Measurements from ENCODE around the gene ZNF530.
A peak's percentile ranks its signal among the peaks of the same experiment; 100 is the strongest.

Gene ZNF530

GRCh38 chr19:57599761-57600383, at the start of gene ZNF530:
Gene ZNF530, plus strand, starts transcription at chr19:57599885. Its CDS starts 4,461 bp downstream, at chr19:57604346.
- peak; percentile 62 for DNase-seq

DNA sequence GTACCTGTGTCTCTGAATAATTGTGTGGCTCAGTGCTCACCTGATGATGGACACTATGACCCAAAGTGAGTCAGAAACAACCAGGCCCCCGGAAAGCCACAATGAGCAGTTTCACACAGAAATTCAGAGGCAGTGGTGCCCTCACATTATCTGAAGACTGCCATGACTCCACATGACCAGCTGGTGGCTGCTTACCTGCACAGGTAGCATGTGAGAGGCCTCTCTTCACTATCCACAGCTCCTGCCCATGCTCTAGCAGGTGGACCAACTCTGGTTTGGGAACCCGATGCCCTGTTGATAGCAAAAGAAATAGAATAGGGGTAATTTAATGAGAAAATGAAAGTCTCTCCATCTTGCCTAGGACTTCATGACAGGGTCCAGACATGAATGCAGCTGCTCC, 47.3 kb upstream of the ZNF530 start:
- no peak for DNase-seq

- DNase-seq = no peak
These were observed 42.0 kb upstream of the ZNF530 start for GRCh38 chr19:57557659-57558058.

- no peak for DNase-seq
These were observed 41.2 kb upstream of the ZNF530 start for GRCh38 chr19:57558525-57558924.

- no peak for DNase-seq
These were observed 40.7 kb upstream of the ZNF530 start for GRCh38 chr19:57559008-57559403.

DNA sequence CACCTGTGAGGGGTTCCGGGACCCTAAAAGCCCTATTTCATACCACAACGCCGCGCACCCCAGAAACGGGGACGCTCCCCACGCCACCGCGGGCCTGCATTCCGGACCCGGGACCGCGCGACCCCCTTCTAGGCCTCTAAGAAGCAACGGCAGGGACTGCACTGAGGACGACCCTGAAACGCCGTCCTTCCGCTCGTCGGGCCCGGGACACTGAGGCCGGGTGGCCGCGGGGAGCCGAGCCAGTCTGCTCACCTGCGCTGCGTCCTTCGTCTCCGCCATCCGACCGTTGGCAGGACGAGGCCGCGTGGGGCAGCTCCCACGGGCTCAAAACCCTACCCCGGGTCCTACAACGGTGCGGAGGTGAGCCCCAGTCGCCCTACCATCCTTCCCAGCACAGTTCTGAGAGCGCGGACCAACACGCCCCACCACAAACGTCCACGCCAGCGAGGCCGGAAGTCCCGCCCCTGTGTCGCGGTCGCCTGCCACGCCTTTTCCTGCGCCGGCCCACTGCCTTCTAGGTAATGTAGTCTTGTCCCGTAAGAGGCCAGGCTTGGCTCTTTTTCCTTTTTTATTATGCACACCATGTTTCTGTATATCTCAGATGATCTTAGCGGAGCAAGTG, 40.2 kb upstream of the ZNF530 start, which contains the start of gene ZNF550:
TSS of gene ZNF550 (minus strand) at position 460 of the 622 bp plus-strand sequence. CDS start at position 279, 181 bp downstream.
- DNase-seq = peak; percentile 57

- DNase-seq = no peak
These were observed 39.6 kb upstream of the ZNF530 start for GRCh38 chr19:57560049-57560491.

DNA sequence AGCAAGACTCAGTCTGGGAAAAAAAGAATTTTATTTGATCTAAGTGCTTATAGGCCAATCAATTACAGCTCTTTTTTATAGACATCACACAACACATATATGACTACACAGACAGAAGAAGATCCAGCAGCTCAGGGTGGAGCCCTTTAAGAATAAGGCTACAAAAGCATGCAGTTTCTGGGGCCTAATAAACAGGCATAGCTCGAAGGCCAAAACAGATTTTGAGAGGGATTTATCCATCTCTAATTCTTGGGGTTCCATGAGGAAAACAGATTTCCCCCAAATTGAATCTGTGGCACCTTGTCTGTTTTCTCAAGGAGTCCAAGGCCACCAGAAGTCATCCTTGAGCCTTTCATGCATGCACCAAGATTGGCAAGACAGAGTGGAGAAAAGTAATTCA, 36.1 kb upstream of the ZNF530 start:
- no peak for DNase-seq

- DNase-seq = no peak
These were observed 33.1 kb upstream of the ZNF530 start for GRCh38 chr19:57566396-57567265.

DNA sequence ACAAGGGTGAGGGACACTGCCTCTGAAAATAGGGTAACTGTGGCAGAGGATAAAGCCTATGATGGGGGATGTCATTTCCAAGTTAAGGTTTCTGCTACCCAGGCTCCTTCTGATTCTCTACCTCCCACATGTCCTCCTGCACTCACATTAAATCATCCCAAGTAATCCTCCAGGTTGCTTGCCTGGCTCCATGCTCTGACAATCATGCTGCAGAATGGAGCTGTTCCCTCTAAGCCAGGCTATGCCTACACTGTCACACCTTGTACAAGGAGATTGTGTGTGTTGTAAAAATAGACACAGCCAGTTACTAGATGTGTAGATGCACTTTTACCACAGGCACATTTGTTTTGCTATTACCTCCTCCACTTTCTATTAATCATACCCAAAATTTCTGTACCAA, 29.0 kb upstream of the ZNF530 start:
- DNase-seq = no peak

DNA sequence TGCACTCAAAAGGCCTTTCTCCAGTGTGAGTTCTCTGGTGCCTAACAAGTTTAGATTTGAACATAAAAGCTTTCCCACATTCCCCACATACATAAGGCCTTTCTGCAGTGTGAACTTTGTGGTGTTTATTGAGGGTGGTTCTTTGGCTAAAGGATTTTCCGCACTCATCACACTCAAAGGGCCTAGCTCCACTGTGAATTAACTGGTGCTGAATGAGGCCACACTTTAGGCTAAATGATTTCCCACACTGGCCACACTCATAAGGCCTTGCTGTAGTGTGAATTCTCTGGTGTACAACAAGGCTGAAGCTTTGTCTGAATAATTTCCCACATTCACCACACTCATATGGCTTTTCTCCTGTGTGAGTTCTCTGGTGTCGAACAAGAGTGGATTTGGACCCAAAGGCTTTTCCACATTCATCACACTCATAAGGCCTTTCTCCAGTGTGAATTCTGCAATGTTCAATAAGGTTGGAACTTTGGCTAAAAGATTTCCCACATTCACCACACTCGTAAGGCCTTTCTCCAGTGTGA, 27.2 kb upstream of the ZNF530 start:
- DNase-seq = no peak

DNA sequence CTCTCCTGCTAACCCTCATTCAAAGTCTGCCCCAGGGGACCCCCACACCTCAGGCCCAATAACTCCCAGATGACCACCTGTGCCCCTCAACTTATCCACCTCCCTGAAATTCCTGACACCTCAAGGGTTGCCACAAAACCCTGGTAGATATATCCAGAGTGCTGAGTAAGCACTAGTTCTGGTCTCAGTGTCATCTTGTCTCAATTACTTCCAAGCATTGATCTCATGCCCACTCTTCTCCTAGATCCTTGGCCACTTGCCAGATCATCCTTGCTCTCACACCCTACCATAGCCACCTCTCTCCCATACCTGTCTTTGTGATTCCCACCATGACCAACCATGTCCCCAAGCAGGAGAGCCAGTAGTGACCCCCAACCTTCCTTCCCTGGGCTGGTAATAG, 23.0 kb upstream of the ZNF530 start:
- DNase-seq = no peak

- DNase-seq = peak; percentile 95
These were observed 21.0 kb upstream of the ZNF530 start, which contains the start of gene ZNF416 for GRCh38 chr19:57578487-57579205. Gene ZNF416, minus strand, starts transcription at chr19:57578911. Its CDS starts 207 bp downstream, at chr19:57578704.

- no peak for DNase-seq
These were observed 16.6 kb upstream of the ZNF530 start for GRCh38 chr19:57583104-57583520.

- peak; percentile 80 for DNase-seq
These were observed 15.9 kb upstream of the ZNF530 start, which contains the start of gene ZIK1 for GRCh38 chr19:57583521-57584416. Gene ZIK1, plus strand, starts transcription at chr19:57584145. Its CDS starts 212 bp downstream, at chr19:57584357.

GRCh38 chr19:57587529-57587928, 12.2 kb upstream of the ZNF530 start:
- DNase-seq = no peak

DNA sequence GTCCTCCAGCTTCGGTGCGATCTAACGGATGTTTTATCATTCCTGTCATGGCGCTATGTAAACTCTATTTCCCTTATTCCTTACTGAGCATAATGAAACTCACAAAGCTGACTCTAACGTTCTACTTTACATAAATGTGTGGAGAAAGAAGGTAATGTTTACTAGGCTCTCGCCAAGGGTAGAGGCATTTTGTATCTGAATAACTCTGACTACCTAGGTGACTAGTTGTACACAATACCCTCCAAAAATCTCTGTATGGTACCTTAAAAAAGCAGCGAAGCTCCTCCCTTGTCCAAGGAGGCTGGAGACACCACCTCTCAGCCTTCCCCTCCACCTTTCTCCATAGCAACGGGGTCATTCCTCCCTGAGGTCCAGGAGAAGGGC, 316 bp upstream of the ZNF530 start:
- no peak for DNase-seq

- no peak for DNase-seq
These were observed 7.2 kb downstream of the ZNF530 start for GRCh38 chr19:57606931-57607330.

DNA sequence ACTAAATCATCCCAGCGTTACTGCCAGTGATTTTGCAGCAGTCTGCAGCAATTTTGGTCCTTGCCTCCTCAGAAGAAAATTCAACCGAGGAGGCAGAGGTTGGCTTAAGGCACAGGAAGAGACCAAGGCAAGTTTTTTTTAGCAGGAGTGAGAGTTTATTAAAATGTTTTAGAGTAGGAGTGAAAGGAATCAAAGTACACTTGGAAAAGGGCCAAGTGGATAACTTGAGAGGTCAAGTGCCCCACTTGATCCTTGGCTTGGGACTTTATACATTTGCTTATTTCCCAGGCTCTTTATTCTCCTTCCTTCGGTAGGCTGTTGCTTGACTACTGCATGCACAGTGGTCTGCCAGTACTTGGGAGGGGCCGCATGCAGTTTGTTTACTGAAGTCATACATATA, 11.4 kb downstream of the ZNF530 start:
- no peak for DNase-seq

- peak; percentile 85 for DNase-seq
These were observed 14.5 kb downstream of the ZNF530 start, which contains the start of gene ZNF134 for GRCh38 chr19:57613941-57614743. Gene ZNF134, plus strand, starts transcription at chr19:57614242. Its CDS starts 5,227 bp downstream, at chr19:57619469.
